Mesenteric fat pad (tissue), 1 donor: ENCODE measurements around the gene PSMD14. TPM values are rescaled to one million over a fixed set of nuclear protein-coding genes. Genes with fewer than 3 reads are reported as not detected.
"Not testable (repeated sequence)": the region's sequence is repeated elsewhere in the genome, so short reads cannot be mapped to it uniquely, and the experiment has no call there.

Source experiments
- DNase-seq: peaks from one replicate; pipeline ENCODE4 v3.0.0-alpha.2; 2020; ENCODE audit warnings: low spot score
- long read RNA-seq: library from polyadenylated mRNA; unstranded; transcript quantifications from one replicate; pipeline ENCODE4 v2.0.0, GENCODE V29; 2020
- total RNA-seq: library from RNA; stranded (reverse); fragmentation: NEBNext Ultra II Directional; extraction: Animal tissue kit (Norgen Biotek cat#: 25700); gene quantifications from one replicate; pipeline ENCODE4 v1.2.1, GENCODE V29; 2021
- donor health status: DM: yes; HTN: yes; CAD: no.

The PSMD14 gene
- 50.3 TPM for total RNA-seq
- long read RNA-seq, transcript PSMD14-201 (12 exons, 1,954 nt) = major isoform, 280 of 305 reads
- long read RNA-seq, partial matches to known transcripts = 11 of 305 reads
- long read RNA-seq, other reads (novel, unspliced or antisense) = 14 of 305 reads

DNA sequence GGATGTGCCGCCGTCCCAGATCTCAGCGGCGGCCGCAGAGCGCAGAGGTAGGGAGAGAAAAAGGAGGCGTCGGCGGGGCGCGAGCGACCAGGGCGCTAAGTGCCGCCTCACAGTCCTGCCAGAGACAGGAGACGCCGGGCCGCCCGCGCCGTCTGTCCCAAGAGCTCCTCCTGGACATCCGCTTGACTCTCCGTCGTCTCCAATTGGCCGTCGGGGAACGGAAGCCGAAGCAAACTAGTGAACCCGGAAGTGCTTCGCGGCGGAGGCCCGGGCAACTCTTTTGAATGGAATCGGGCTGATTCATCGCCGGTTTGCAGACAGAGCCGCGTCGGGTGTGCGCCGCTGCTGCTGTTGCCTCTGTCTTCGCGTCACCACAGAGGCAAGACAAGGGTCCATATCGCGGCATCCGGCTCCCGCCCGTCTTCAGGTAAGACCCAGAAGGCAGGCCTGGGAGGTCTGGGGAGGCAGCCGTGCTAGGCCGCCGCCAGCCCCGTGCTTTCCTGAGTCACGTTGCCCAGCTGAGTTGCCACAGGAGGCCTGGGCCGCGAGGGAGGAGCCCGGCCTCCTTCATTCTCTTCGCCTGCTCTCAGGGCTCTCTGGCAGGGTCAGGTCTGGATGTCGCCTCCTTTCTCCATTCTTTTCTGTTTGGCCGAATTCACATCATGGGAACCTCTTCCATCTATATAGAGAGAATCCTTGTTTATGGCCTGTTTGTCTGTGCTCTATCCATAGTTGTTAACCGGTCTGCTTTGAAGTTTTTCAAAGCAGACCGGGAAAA, at the start of gene PSMD14:
Gene PSMD14, plus strand, starts transcription at position 248 of the 778 bp plus-strand sequence. CDS start 10,401 bp downstream, outside the sequence.
- peak; percentile 96 for DNase-seq

- DNase-seq = no peak
These were observed 42.4 kb upstream of the PSMD14 start for GRCh38 chr2:161265874-161266273.

DNA sequence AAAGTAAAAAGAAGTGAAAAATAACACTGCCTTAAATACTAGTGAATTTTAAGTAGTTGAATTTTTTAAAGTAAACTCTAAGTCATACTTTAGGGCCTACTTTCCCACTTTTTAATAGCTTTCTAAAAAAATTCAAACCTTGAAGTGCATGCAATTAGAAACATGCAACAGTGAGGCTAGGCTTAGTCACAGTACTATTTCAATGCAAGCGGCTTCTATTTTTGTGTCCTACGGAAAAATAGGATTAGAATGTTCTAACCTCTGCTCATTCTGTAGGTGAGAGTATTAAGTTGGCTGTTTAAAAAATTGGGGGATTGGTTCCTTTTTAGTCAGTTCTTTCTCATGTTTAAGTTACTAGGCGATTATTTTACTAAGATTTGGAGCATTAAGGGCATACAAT, 39.1 kb upstream of the PSMD14 start:
- DNase-seq = no peak

- no peak for DNase-seq
These were observed 35.0 kb upstream of the PSMD14 start for GRCh38 chr2:161273038-161273760.

DNA sequence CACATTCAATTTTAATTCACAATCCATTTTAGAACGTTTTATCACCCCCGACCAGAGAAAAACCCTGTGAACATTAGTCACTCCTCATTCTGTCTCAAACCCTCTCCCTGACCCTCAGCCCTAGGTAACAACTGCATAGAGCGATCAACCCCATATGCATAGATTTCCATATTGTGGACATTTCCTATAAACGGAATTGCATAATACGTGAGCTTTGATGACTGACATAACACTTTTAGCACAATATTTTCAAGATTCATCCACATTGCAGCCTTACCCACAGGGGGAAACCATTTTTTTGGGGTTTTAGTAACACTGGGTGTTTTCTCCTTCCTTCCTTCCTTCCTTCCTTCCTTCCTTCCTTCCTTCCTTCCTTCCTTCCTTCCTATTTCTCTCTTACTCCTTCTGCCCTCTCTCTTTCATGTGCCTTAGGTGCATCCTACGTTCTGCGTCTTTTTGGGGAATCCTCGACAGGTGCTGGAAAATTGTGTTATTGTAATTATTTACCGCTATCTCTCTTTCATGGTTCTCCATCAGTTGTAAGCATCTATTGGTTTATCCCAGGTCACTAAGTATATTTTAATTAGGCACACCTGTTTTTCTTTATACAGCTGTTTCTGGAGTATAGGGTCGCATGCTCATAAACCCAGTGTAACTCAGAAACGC, 29.5 kb upstream of the PSMD14 start:
- DNase-seq = not testable (repeated sequence)

DNA sequence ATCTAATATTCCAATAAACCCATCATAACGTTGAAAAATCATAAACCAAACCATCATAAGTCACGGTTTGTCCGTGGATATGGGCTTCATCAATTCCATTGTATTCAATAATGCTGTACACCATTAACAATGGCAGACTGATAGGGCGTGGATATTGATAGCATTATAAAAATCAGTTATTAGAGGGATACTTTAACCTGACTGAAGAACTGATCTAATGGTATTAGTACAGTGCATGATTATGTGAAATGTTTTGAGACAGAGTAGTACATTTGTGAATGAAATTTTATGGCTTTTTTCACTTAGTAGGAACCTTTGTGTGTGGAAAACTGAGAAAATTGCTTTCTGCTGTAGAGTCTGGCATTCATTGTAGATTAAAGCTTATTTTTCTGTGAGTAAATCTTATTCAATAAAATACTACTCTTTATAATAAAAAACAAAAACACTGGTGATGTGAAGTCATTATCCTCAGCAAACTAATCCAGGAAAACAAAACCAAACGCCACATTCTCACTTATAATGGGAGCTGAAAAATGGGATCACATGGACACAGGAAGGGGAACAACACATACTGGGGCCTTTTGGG, 28.9 kb upstream of the PSMD14 start:
- DNase-seq = not testable (repeated sequence)

- peak; percentile 97 for DNase-seq
These were observed 27.3 kb upstream of the PSMD14 start for GRCh38 chr2:161280906-161281323.

DNA sequence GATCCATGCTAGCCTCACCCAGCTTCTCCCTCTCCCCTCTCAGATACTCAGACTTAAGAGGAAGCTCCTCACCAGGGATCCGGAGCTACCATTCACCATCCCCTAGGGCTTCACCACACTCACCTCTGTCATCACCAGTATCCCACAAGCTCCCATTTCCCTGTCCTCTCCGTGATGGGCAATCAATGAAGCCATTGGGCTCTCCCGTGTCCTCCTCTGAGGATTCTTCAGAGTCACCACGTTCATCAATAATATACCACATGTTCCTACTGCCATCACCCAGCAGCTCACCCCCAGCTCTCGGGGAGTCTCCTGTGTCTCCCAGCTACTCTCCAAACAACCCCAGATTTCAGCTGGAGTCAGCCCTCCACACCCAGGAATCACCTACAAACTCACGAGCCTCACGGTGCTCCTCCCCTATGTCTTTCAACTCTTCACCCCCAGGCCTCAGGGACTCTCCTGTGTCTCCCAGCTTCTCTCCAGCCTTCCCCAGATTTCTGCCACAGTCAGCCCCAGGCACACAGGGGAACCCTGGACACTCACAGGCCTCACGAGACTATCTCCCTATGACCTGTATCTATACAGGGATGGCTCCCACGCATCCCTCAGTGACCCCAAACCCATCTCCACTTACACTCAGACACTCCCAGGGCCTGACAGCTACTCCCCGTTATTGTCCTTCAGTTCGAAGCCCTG, 26.5 kb upstream of the PSMD14 start:
- not testable (repeated sequence) for DNase-seq

DNA sequence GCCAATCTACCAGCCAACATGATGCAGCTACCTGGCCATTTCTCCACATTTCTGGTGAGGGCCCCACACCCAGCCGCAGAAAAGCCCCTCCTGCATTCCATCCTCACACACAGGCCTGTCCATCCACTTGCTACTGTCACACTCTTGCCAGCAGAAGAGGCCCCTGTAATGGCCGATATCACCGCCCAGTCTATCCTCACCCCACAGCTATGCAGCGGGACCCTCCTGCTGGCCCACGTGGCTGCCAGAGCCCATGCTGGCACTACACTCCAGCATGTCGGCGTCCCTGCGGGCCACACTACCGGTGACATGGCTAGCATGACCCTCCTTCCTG, 25.9 kb upstream of the PSMD14 start:
- DNase-seq = not testable (repeated sequence)

- no peak for DNase-seq
These were observed 24.3 kb upstream of the PSMD14 start for GRCh38 chr2:161283926-161284325.

GRCh38 chr2:161303535-161304050, 4.6 kb upstream of the PSMD14 start:
- no peak for DNase-seq

DNA sequence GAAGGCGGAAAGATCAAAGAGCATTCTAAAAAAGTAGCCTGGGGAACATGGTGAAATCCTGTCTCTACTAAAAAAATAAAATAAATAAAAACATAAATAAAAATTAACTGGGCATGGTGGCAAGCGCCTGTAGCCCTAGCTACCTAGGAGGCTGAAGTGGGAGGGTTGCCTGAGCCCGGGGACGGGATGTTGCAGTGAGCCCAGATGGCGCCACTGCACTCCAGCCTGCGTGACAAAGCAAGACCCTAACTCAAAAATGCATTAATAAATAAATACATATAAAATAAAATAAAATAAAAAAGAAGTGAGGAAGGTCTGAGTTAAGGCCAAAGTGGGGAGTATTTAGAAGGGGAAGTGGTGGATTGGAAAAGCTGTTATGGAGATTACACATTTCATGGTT, 1.3 kb upstream of the PSMD14 start:
- no peak for DNase-seq

DNA sequence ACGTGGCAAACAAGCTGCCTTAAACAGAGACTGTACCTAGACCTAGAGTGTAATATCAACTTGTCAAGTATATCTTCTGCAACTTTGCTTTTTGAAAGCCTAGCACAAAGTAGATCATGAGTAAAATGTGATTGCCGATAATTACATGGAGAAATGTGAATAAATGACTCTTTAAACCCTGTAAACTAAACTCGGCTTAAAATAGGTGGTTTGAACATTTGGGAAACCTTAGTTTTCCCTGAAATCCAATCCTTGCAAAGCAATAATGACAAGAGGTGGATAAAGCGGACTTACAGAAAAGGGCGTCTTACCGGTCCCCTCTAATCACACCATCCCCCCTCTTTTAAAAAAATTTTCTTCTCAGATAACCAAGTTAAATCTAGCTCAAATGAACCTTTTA, 549 bp upstream of the PSMD14 start:
- no peak for DNase-seq

GRCh38 chr2:161312996-161313395, 4.8 kb downstream of the PSMD14 start:
- DNase-seq = no peak

DNA sequence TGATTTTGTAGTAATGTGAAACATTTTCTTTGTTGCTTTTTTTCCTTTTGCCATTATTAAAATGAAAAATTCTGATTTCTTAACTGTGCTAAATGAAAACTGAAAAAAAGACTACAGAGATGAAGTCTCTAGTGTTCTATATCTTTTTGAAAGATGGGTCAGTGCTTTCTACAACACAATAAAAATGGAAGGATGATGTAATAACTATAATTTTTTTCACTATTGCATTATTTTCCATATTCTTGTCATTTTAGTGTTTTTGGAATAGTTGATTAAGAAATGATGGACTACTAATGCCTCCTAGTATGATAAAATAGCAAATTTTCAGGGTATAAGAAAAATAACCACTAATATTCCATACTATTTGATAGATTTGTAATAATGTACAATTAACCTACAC, 7.2 kb downstream of the PSMD14 start:
- no peak for DNase-seq

- no peak for DNase-seq
These were observed 8.5 kb downstream of the PSMD14 start for GRCh38 chr2:161316701-161317100.

- DNase-seq = no peak
These were observed 13.9 kb downstream of the PSMD14 start for GRCh38 chr2:161321944-161322648.

DNA sequence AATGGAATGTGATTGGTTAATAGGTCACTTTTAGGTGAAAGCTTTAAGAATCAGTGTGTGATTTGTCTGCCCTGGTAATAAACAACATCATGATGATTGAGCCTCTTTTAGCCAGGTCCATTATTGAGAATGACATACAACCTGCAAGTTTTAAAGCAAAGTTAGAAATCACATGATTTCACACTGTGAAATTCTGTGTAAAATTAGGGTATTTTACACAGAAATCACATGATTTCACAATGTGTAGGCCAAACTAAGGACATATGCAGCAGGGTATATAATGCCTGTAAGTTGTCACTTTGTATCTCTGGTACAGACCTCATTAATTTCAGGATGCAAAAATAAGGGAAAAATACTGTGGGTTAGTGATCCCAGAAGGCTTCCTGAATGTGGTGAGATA, 16.7 kb downstream of the PSMD14 start:
- DNase-seq = no peak

DNA sequence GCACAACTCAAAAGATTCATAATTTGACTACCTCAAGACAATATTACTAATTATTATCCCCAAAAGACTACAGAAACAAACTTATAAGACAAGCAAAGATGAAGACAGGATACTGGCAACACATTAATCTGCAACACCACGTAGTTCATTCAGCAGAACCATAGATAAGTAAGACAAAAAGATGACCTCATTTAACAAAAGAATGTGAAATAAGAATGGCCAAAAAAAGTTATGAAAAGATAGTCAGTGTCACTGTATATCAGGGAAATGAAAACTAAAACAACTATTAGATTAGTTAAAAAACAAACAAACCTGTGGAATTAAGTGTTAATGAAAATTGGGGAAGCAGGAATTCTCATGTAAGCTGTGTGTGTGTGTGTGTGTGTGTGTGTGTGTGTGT, 19.4 kb downstream of the PSMD14 start:
- no peak for DNase-seq

DNA sequence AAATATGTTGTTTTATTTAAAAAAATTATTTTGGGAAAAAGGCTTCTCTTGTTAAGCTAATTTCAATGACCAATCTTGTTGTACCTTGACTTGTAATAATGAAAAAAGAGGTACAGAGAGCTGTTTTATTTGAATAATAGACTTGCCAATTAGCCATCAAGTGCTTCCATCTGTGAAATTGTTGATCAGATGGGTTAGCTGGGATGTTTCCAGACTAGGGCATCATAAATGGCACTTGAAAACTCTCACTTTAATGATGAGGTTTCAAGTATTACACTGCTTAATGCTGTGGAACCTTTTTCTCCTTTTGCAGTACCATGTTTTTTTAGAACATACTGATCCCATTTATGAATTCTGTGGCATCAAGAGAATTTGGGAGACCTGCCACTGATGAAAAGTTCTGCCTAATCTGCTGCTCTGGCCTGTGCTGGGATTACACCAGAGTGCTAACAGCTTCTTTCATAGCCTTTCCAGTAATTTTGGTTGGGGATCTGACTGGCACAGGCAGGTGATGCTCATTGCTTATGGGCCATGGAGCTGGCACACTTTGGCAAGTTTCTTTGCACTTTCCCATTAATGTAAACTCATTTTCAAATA, 24.2 kb downstream of the PSMD14 start:
- DNase-seq = no peak
